ENCODE data around the gene PRKCE.

DNA sequence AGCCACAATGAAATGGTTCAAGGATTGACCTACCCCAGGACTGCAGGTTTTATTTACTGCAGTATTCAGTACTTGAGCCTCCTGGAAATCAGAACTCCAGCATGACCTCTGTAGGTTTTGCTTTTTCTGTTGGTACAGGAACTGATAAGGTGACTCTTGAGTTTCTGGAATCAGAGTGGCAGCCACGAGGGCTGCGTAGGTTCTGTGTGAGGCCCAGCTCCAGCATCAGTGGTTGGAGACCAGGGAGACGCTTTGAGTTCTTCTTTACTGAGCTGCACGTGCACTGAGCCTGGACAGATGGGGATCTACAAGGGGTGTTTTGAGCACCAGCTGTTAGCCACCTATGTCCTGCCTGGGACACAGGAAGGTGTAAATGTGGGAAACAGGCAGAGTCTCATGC, 423.0 kb downstream of the PRKCE start:
- TF ChIP-seq POLR2AphosphoS5 (IDR thresholded peaks at IDR 0.05; ENCODE audit: borderline replicate concordance, low read depth, low read length): no peak
- no peak for TF ChIP-seq EZH2 (IDR thresholded peaks at IDR 0.05)
- no peak for TF ChIP-seq FOXP2 (optimal IDR thresholded peaks at IDR 0.05; ENCODE audit: control extremely low read depth, extremely low read length, insufficient read depth)
